HG02970 (cell line): ENCODE data around the gene NCAM2.

Source experiments
- ATAC-seq: cut with Tn5 transposase; IDR thresholded peaks from one replicate; pipeline ENCODE4 v1.9.1; 2021; ENCODE audit warnings: mild to moderate bottlenecking, moderate library complexity, moderate number of reproducible peaks; ENCODE audit not compliant: unreplicated experiment, low FRiP score

Gene NCAM2

DNA sequence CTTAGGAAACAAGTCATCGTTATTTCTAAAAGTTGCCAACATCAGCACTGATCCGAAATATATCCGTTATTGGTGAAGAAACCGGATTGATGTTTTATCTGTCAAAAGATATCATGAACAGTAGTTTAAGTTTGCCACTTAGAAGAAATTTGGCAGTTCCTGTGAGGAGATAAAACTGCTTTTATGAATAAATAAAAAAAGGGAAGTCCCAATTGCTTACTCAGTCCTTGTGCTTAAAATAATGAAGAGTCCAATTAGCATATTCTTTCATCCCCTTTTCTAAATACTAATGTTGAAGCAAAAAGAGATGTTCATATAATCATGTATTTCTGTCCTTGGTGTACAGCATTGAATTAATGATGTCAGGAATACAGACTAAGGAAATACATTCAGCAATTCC, 164.6 kb downstream of the NCAM2 start:
- no peak for ATAC-seq

DNA sequence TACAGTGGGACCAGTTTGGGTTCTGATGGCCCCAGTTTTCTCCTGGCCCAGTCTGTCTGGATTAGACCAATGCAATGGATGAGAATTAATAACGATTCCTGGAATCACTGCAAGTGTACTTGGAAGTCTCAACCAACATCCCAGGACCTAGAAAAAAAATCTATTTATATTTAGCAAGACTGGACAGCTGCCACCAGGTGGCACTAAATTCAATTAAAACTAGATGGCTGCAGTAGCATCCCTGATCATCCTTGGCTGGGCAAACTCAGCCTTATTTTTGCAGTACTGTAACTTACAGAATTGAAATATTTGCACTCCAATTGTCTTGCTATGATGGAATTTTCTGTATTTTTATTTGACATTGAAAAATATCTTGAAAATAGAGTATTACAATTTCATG, 165.7 kb downstream of the NCAM2 start:
- ATAC-seq: no peak

- ATAC-seq: no peak
These were observed 166.9 kb downstream of the NCAM2 start for GRCh38 chr21:21165063-21165645.

DNA sequence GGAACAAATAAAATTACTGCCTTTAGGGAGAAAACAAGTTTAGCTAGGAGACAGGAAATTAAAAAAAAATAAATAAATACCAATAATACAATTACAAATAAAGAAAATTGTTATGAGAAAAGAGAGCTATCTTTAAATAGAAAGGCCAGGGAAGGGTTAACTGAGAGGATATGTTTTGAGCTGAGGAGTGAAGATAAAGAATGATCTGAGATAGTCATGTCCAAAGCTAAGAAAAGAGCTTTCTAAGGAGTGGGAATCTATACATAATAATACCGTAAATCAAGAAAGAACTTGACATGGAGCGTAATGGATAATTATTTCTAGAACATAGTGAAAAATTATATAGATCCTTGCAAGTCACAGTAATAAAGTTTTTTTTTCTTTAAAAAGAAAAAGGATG, 176.5 kb downstream of the NCAM2 start:
- no peak for ATAC-seq

DNA sequence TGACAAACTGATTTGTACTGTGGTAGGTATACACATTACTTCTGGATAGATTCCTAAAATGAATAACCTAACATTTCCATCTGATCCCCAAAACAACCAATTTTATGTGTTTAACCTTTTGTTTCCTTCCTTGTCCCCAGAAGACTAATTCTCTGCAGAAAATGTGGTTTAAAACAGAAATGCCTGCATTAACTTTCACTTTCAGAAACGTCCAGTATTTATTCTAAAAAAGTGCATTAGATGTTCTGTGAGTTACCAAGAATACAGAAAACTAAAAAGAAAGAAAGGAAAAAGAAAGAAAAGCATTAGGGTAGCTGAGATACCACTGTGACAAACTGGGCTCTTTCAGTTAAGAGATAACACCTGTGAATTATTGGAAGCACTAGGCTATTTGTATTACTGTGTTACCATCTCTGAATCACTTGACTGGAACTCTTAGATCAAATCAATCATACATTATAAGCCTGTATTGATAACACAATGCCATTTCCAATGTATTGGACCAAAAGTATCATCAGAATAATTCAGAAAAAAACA, 177.7 kb downstream of the NCAM2 start:
- no peak for ATAC-seq

DNA sequence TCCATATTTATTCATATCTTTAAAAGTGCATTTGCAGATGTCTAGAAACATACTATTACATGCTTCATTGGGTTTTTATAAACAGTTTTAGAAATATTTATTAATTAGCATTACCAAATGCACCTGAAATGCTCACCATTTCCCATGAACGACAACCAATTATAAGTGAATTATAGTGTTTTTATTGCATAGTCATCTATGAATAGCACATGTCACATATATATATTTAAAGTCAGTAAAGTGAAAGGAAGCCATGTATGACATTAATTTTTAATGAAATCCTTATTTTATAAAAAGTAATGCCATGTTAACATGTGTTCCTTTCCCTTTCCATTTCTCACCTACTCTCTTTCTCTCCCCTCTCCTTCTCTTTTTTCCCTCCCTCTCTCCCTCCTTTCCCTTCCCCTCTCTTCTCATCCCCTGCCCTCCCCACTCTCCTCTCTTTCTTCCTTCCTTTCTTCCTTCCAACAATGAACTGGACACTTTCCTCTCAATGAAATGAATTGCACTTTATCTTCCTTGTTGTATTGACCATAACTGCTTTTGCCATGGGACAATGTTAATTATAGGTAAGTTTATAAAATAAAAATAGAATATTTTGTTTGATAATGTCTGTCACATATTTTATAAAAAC, 179.3 kb downstream of the NCAM2 start:
- no peak for ATAC-seq

- no peak for ATAC-seq
These were observed 181.6 kb downstream of the NCAM2 start for GRCh38 chr21:21179619-21180298.

DNA sequence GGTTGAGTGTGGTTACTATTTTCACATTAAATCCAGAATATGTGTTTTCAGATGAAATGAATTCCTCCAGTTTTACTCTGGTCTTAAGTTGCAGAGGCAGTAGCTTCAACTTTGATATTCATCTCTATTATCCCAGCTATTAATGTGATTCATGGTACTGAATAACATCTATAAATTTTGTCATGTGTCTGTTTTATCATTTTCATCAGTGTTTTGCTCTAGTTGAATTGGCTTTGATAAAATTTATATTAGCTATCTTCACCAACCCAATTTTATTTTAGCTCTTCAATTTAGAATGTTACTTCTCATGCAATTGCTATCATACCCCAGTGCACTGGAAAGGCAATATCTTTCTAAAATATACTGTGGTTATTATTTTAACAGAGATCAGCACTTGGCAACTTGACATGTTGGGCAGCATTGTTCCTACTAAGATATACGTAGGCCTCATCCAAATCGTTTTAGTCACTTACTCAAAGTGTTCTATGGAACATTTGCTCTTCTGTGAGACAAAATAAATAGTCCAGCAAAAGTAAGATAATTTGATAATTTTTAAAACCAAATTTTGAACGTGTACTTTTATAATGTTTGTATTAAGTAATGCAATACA, 184.3 kb downstream of the NCAM2 start:
- no peak for ATAC-seq

DNA sequence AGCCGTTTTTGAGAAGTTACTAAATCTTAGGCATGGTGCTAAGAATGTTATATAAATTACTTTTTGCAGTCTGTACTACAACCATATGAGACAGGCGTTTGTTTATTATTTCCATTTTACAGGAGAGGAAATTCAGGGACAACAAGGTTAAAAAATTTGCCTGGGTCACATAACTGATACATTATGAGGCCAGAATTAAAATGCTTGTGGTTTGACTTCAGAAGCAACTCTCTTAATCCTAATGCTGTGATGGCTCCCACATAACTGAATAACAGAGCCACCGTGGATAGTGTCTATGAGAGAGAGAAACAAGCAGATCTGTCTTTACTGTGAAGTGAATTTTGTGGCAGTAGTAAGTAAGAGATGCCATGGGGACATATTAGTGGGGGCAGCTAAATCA, 184.9 kb downstream of the NCAM2 start:
- no peak for ATAC-seq

DNA sequence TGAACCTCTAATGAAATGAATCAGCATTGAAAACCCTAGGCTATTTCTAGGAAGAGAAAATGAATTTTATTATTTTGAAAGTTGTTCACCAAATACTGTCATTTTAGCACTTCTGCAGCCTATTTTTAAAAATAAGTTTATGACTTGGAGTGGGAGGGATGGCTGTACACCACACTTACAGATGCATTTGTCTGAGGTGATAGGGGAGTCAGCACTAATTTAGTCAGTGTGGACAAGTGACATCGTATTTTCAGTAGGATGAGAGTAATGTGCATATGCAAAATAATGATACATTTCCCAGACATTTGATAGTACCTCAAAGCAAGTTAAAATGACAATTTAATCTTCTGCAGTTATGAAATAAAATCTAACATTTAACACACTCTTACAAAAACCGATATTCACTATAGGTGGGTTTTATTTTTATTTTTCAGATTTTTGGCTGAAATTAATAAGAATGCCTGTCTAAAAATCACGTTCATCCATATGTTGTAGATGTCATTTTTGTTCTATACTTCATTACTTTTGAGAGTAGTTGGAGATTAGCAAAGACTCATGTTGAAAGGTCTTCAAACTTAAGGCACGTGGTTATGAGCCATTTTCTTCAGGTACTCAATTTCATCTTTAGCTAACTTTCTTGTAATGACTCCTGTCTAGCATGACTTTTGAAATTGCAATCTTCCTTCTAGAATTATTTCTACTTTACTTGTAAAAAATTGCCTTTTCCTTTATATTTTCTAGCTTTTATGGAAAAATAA, 186.7 kb downstream of the NCAM2 start:
- no peak for ATAC-seq

GRCh38 chr21:21187579-21187978, 189.4 kb downstream of the NCAM2 start:
- ATAC-seq: no peak

GRCh38 chr21:21188513-21189195, 190.4 kb downstream of the NCAM2 start:
- ATAC-seq: no peak

- ATAC-seq: no peak
These were observed 197.3 kb downstream of the NCAM2 start for GRCh38 chr21:21195417-21195943.

GRCh38 chr21:21196087-21196486, 197.9 kb downstream of the NCAM2 start:
- ATAC-seq: no peak

GRCh38 chr21:21196848-21197247, 198.6 kb downstream of the NCAM2 start:
- ATAC-seq: no peak

DNA sequence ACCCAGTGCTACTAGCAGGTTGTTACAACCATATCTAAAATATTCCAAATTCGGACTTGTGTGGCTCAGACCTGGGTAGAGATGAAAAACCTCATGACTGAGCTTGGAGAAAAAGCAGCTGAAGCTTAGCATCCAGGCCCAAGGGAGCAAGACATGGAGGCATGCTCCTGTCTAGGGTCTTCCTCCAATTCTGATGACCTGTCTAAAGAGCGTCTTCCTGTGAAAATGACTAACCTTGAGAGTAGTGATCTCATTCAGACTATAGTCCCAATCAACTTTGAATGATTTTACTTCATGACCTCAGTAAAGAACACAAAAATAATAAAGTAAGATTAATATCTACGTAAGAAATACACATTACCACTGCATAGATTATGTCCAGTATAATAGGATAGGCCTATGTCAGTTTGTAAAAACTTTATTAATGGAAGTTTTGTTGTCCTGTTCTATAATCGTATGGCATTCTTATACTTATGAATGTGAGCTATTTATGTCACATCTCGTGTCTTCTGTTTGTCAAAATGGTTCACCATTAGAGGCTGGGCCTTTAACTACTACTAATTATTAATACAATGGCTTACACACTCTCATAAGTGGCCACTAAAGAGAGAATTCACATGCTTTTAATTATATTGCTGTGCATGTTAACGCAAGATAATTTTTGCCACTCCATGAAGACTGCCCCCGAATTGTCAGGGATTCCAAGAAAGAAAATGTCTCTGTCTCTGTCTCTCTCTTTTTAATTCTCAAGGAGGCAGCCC, 201.3 kb downstream of the NCAM2 start:
- ATAC-seq: no peak

GRCh38 chr21:21200103-21200938, 202.1 kb downstream of the NCAM2 start:
- ATAC-seq: no peak

DNA sequence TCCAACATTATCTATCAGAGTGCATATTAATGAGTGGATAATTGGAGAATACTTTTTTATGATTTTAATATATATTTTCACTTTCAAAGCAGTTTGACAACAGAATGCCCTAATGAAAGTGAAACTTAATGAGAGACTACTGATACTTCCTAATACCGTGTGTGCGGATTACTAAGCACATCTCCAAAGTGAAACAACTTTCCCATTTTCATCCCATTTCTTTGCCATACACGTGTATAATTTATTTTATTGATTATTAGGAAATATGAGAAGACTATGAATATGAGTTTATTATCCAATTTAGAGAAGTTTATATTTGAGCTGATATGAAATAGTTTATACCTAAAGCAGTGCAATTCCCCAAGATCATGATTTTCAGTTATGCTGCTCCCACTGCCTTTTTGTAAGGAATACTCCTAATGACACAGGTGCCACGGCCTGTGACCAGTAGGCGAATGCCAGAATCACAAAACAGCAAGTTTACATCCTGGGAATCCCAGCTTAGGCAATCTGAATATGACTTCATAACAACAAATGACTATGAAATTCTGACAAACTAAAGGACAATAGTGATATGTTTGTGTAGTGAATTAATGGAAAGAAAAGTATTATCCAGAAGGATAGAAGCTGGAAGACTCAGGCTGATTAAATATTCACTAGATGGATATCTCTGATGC, 202.9 kb downstream of the NCAM2 start:
- no peak for ATAC-seq
